Endothelial cell of umbilical vein (primary cell): ENCODE measurements around the gene GABBR2. TPM values are rescaled to one million over a fixed set of nuclear protein-coding genes. Genes with fewer than 3 reads are reported as not detected.

Experiments used
- BruUV-seq: library from RNA; stranded (reverse); fragments of 400-500 nt; replicated peaks from 2 replicates; lab custom pipeline; 2021; lab: Mats Ljungman, UMichigan
- CTCF ChIA-PET: fragments of 300-600, 350-600 bp; sonication (Branson Sonifier 250); formaldehyde crosslinking; loops from one replicate; lab custom pipeline; 2021; ENCODE audit warnings: antibody characterized with exemption, inconsistent platforms; lab: Charles Lee
- POLR2A ChIA-PET: fragments of 300-600, 350-600 bp; sonication (Branson Sonifier 250); formaldehyde crosslinking; loops from one replicate; lab custom pipeline; 2021; ENCODE audit warnings: antibody characterized with exemption, inconsistent platforms; lab: Charles Lee
- DNase-seq: peaks from one replicate; pipeline ENCODE4 v3.0.0-alpha.2; 2011; ENCODE audit warnings: low read depth, low spot score
- FAIRE-seq: peaks from 2 replicates; lab custom pipeline; 2011; peaks lifted over from hg19 to GRCh38; lab: Jason Lieb, UNC
- H2AFZ ChIP-seq: 2 replicates; pipeline ENCODE4 v1.6.0; 2012; ENCODE audit warnings: low read depth, low read length, control low read depth, inconsistent platforms
- H3K27ac ChIP-seq: 2 replicates; pipeline ENCODE4 v1.5.1; 2011; ENCODE audit warnings: low read depth, mild to moderate bottlenecking, control low read depth, low read length, moderate library complexity; ENCODE audit not compliant: insufficient read depth
- H3K27me3 ChIP-seq, 2 experiments: 2 replicates each; pipeline versions ENCODE4 v1.6.0 to v1.6.1; 2011; ENCODE audit warnings: low read length in 2 of 2, mixed read lengths in 1 of 2; ENCODE audit not compliant: control insufficient read depth in 2 of 2, insufficient read depth in 2 of 2
- H3K36me3 ChIP-seq, 2 experiments: 2 replicates in 1 of 2; 3 replicates in 1 of 2; pipeline ENCODE4 v1.5.1; 2011; ENCODE audit warnings: low read length in 2 of 2, mild to moderate bottlenecking in 1 of 2, moderate library complexity in 1 of 2; ENCODE audit not compliant: control insufficient read depth in 2 of 2, insufficient read depth in 2 of 2; ENCODE audit errors: extremely low read depth in 1 of 2
- H3K4me1 ChIP-seq: 3 replicates; pipeline ENCODE4 v1.5.1; 2011; ENCODE audit warnings: mild to moderate bottlenecking, low read length; ENCODE audit not compliant: control insufficient read depth, insufficient read depth; ENCODE audit errors: extremely low read depth
- H3K4me2 ChIP-seq: 2 replicates; pipeline ENCODE4 v1.6.1; 2011; ENCODE audit warnings: low read length, control low read depth, mixed read lengths; ENCODE audit not compliant: insufficient read depth
- H3K4me3 ChIP-seq, 3 experiments: fragments of 200-600 bp in 1 of 3; sonication (generic), shearing (Covaris generic) in 1 of 3; replicated peaks in 1 of 3; 2 replicates each; pipeline ENCODE4 v1.5.1; 2011 to 2016; ENCODE audit warnings: control low read depth in 3 of 3, low read length in 3 of 3, mild to moderate bottlenecking in 2 of 3, inconsistent platforms in 1 of 3, low read depth in 1 of 3, moderate library complexity in 1 of 3; ENCODE audit not compliant: insufficient read depth in 1 of 3
- H3K79me2 ChIP-seq: 2 replicates; pipeline ENCODE4 v1.6.0; 2012; ENCODE audit warnings: low read length, inconsistent platforms; ENCODE audit not compliant: control insufficient read depth, insufficient read depth
- H3K9ac ChIP-seq: replicated peaks from 2 replicates; pipeline ENCODE3; 2011; ENCODE audit warnings: low read length, control low read depth; ENCODE audit not compliant: insufficient read depth; ENCODE audit errors: extremely low read depth
- H3K9me1 ChIP-seq: replicated peaks from 3 replicates; pipeline ENCODE4 v1.6.0; 2011; ENCODE audit warnings: mild to moderate bottlenecking, low read length; ENCODE audit not compliant: control insufficient read depth, insufficient read depth; ENCODE audit errors: extremely low read depth
- H3K9me3 ChIP-seq: replicated peaks from 2 replicates; pipeline ENCODE4 v1.5.1; 2012; ENCODE audit warnings: low read length, inconsistent platforms; ENCODE audit not compliant: control insufficient read depth, insufficient read depth
- H4K20me1 ChIP-seq: replicated peaks from 2 replicates; pipeline ENCODE3; 2011; ENCODE audit warnings: mild to moderate bottlenecking, low read length; ENCODE audit not compliant: control insufficient read depth, insufficient read depth; ENCODE audit errors: extremely low read depth
- CTCF ChIP-seq, 2 donors: IDR thresholded peaks; 1 replicate in 1 of 2; 2 replicates in 1 of 2; pipeline ENCODE4 v1.5.1; 2011; ENCODE audit warnings: low read length in 2 of 2, mild to moderate bottlenecking in 2 of 2, moderate library complexity in 2 of 2, control low read depth in 1 of 2, inconsistent platforms in 1 of 2, low read depth in 1 of 2; ENCODE audit not compliant: insufficient read depth in 1 of 2; ENCODE audit errors: extremely low read depth in 1 of 2
- EZH2 ChIP-seq: IDR thresholded peaks from 2 replicates; pipeline ENCODE4 v1.6.1; 2012; ENCODE audit warnings: borderline replicate concordance, low read depth, mild to moderate bottlenecking, moderate library complexity, low read length, inconsistent platforms; ENCODE audit not compliant: severe bottlenecking
- FOS ChIP-seq: IDR thresholded peaks from 2 replicates; pipeline ENCODE4 v1.6.1; 2011; ENCODE audit warnings: mild to moderate bottlenecking, low read length, moderate library complexity, borderline replicate concordance; ENCODE audit not compliant: insufficient read depth
- GATA2 ChIP-seq: IDR thresholded peaks from 2 replicates; pipeline ENCODE4 v1.7.0; 2011; ENCODE audit warnings: low read depth, mild to moderate bottlenecking, moderate library complexity, mixed read lengths, low read length; ENCODE audit not compliant: insufficient read length, insufficient read depth
- JUN ChIP-seq: IDR thresholded peaks from 2 replicates; pipeline ENCODE4 v1.6.1; 2011; ENCODE audit warnings: borderline replicate concordance, low read depth; ENCODE audit not compliant: insufficient read length, insufficient read depth
- MAX ChIP-seq: IDR thresholded peaks from 2 replicates; pipeline ENCODE4 v1.6.1; 2011; ENCODE audit not compliant: insufficient read depth, insufficient read length
- MYC ChIP-seq: IDR thresholded peaks from one replicate; pipeline ENCODE4 v1.6.1; 2011; ENCODE audit warnings: mild to moderate bottlenecking, low read depth, low read length
- POLR2A ChIP-seq: IDR thresholded peaks from 2 replicates; pipeline ENCODE4 v1.6.1; 2012; ENCODE audit warnings: low read depth, mild to moderate bottlenecking, control low read depth, low read length
- POLR2AphosphoS5 ChIP-seq: IDR thresholded peaks from 2 replicates; pipeline ENCODE4 v1.6.1; 2012; ENCODE audit warnings: low read depth, mild to moderate bottlenecking, control low read depth, low read length, moderate library complexity; ENCODE audit not compliant: insufficient read depth
- dilution Hi-C: fragments of 300-500 bp; cut with MboI; formaldehyde crosslinking; loops from one replicate; pipeline ENCODE4 v1.15.0; 2019; ENCODE audit warnings: low sequenced_read_pairs; ENCODE audit not compliant: extremely low pct_ligation_motif_present
- intact Hi-C: fragments of 100-400 bp; cut with micrococcal nuclease; formaldehyde crosslinking; loops from one replicate; pipeline ENCODE4 v1.10.0; 2022
- polyA plus RNA-seq, 4 experiments: library from polyadenylated mRNA; depleted of rRNA in 3 of 4; stranded (reverse) in 3 of 4; unstranded in 1 of 4; fragments of >200 nt; gene quantifications; 2 replicates each; pipeline versions ENCODE4 v1.2.1 to v1.2.3, GENCODE V29; 2011 to 2012; ENCODE audit warnings: missing spikeins in 1 of 4
- total RNA-seq: library from RNA; stranded (reverse); gene quantifications from 2 replicates; pipeline ENCODE4 v1.2.3, GENCODE V29; 2021

GABBR2 gene
- total and polyA plus RNA-seq, 2 donors (not counting 3 experiments of a cell fraction or from before 2014, with no cell fraction given): 1.1 to 9.2 TPM

GRCh38 chr9:98370976-98371315 is 337.8 kb downstream of the GABBR2 start:
- Histone ChIP-seq H3K9me3 (no peaks in the 10 kb centered on the region), H3K36me3 (no peaks in the 10 kb centered on the region), H3K27me3 (no peaks in the 10 kb centered on the region), H4K20me1 (no peaks in the 10 kb centered on the region), H2AFZ (no peak overlapping the region), H3K9ac (no peak overlapping the region), H3K4me3 (no peak overlapping the region), H3K4me1 (peaks cover 17% of the 10 kb centered on the region), H3K27ac (no peak overlapping the region), H3K79me2 (no peaks in the 10 kb centered on the region), H3K9me1 (no peaks in the 10 kb centered on the region), H3K4me2 (no peak overlapping the region)
- TF ChIP-seq JUN: no peak
- TF ChIP-seq POLR2AphosphoS5: no peak
- no peak for TF ChIP-seq CTCF (IDR thresholded peaks at IDR 0.05; ENCODE audit: extremely low read depth in 1 of 2, insufficient read depth in 1 of 2, low read depth in 1 of 2, low read length in 2 of 2)
- no peak for TF ChIP-seq POLR2A
- dilution Hi-C loops: no loop called here
- no TSS peak for BruUV-seq
- FAIRE-seq (no peak), DNase-seq (no peak)
- ChIA-PET CTCF (no interaction called here), POLR2A (no interaction called here)
- intact Hi-C loops: no loop called here

GRCh38 chr9:98370300-98370975 is 338.3 kb downstream of the GABBR2 start:
- BruUV-seq: no TSS peak
- H3K4me3 ChIP-seq: no peak overlapping the region
- ChIA-PET POLR2A (no interaction called here), CTCF (no interaction called here)
- peaks cover 18% of the 10 kb centered on the region for H3K4me1 ChIP-seq
- no peak overlapping the region for H3K9ac ChIP-seq
- TF ChIP-seq CTCF (IDR thresholded peaks at IDR 0.05; ENCODE audit: extremely low read depth in 1 of 2, insufficient read depth in 1 of 2, low read depth in 1 of 2, low read length in 2 of 2) (no peak), FOS (no peak), POLR2A (no peak), JUN (no peak), POLR2AphosphoS5 (no peak), EZH2 (no peak), GATA2 (no peak), MYC (no peak), MAX (no peak)
- FAIRE-seq (no peak), DNase-seq (no peak)
- no peaks in the 10 kb centered on the region for H3K27me3 ChIP-seq
- H3K9me3 ChIP-seq: no peaks in the 10 kb centered on the region
- no peaks in the 10 kb centered on the region for H3K79me2 ChIP-seq
- H2AFZ ChIP-seq: no peak overlapping the region
- no peaks in the 10 kb centered on the region for H3K9me1 ChIP-seq
- dilution Hi-C loops (no loop called here), intact Hi-C loops (no loop called here)
- no peak overlapping the region for H3K4me2 ChIP-seq
- no peaks in the 10 kb centered on the region for H4K20me1 ChIP-seq
- no peak overlapping the region for H3K27ac ChIP-seq
- H3K36me3 ChIP-seq: no peaks in the 10 kb centered on the region
